GDM1 (cell line): ENCODE data around the gene PACS2.

Experiments
- DNase-seq: peaks from one replicate; lab custom pipeline; 2025; lab: John Stamatoyannopoulos, UW

Gene PACS2

GRCh38 chr14:105421723-105422615 lies 107.4 kb downstream of the PACS2 start:
- DNase-seq = no peak

GRCh38 chr14:105422695-105423487 lies 108.3 kb downstream of the PACS2 start:
- no peak for DNase-seq

GRCh38 chr14:105423488-105424195 lies 109.1 kb downstream of the PACS2 start:
- DNase-seq = no peak

DNA sequence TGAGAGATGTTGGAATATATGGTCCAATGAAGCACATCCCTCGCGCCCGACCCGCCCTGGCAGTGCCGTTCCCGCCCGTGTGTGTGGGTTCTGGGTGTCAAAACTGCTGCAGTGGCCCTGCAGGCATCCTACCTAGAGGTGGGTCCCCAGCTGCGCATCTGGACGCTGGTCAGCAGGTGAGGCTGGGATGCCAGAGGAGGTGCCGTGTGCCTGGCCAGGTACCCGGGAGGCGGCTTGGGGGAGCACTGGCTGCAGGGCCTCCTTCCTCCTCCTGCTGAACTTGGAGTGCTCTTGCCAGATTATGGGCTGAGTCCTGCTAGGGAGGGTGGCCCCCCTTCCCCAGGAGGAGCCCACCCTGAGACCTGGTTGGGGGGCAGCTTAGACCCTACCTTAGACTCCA lies 110.3 kb downstream of the PACS2 start:
- no peak for DNase-seq

DNA sequence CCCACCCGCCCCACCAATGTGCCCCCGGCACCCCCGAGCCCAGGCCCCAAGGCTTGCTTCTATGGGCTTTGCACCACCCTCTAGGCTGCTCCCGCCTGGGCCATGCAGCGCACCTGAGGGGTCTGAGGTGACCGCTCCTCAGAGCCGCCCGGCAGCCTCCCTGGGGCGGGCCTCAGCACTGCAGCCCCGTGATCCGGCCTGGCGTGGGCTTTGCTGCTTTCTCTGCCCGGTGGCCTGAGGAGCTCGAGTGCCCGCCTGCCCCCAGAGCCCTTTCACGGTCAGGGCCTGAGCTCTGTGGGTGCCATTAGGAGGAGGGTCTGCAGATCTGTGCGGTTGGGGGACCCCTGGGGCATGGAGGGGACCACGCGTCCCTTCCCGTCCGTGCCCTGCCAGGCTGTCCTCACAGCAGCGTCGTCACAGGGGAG lies 111.3 kb downstream of the PACS2 start:
- no peak for DNase-seq

GRCh38 chr14:105426416-105427130 lies 112.0 kb downstream of the PACS2 start:
- DNase-seq = no peak

DNA sequence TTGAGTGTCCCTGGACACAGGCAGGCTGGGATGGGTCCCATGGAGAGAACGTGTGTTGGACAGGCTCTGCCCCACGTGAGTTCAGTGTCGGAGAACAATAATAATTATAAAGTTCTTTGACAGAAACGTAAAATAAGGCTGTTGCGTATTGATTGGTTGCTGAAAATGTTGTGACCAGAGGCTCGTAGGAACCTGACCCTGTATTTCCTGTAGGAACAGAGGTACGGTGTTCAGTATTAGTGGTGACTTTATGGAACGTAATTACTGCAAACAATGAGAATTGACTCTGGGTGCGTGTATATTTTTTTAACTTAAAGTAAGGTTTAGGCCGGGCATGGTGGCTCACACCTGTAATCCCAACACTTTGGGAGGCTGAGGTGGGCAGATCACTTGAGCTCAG lies 112.9 kb downstream of the PACS2 start:
- DNase-seq = no peak

- DNase-seq = no peak
Observed at GRCh38 chr14:105427936-105428485, 113.5 kb downstream of the PACS2 start.

DNA sequence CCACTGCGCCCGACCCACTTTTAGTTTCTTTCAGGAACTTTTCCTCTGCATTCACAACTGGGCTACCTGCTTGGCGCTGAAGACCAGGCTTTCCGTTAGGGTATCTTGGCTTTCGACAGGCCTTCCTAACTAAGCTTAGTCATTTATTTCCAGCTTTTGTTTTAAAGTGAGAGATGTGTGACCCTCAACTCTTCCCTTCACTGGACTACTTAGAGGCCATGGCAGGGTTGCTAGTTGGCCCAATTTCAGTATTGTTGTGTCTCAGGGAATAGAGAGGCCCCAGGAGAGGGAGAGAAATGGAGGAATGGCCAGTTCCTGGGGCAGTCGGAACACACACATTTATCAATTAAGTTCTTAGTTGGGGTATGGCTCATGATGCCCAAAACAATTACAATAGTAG lies 115.5 kb downstream of the PACS2 start:
- DNase-seq = no peak

GRCh38 chr14:105430565-105430964 lies 116.0 kb downstream of the PACS2 start:
- no peak for DNase-seq

GRCh38 chr14:105431256-105431655 lies 116.7 kb downstream of the PACS2 start:
- no peak for DNase-seq

GRCh38 chr14:105432657-105433056 lies 118.1 kb downstream of the PACS2 start:
- DNase-seq = no peak

GRCh38 chr14:105433161-105433605 lies 118.6 kb downstream of the PACS2 start:
- no peak for DNase-seq

DNA sequence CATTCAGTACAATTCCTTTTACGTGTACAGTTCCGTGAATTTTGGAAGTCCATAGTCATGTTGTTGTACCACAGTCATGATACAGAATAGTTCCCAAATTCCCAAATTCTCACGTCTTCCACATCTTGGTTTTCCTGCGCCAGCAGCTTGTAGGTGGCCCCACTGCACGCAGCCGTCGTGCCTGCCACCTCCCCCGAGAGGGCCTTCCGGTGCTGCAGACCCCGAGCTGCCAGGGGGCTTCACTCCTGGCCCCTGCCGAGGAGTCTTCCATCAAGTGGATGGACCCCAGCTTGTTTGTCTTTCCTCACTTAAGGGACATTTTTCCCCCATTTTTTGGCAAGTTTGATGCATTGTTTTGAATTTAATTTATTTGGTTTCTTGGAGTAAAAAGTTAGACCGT lies 121.9 kb downstream of the PACS2 start:
- DNase-seq = no peak

DNA sequence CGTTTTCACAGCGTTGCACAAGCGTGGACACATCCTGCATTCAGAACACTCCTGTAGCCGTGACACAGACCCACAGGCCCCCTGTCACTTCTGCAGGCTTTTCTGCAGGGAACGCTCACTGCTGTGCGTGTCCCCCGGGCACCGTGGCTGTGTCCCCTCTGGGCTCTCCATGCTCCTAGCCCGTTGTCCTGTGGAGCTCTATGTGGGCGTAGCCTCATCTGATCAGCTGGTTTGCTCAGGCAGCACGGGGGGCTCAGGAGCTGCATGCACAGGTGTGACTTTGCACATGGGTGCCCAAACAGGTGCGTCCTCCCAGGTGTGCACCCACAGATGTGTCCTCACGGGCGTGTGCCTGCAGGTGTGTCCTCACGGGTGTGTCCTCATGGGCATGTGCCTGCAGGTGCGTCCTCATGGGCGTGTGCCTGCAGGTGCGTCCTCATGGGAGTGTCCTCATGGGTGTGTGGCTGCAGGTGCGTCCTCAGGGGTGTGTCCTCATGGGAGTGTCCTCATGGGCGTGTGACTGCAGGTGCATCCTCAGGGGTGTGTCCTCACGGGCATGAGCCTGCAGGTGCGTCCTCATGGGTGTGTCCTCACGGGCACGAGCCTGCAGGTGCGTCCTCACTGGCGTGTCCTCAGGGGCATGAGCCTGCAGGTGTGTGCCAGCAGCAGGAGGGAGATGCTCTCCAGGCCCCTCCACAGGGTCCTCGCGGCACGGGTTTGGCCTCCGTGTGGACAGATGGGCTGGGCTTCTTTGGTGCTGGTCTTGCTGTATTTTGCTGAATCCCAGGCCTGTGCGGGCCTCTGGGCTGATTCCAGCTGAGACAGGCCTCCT lies 122.6 kb downstream of the PACS2 start:
- DNase-seq = no peak

- DNase-seq = no peak
Observed at GRCh38 chr14:105437723-105438500, 123.4 kb downstream of the PACS2 start.

GRCh38 chr14:105439179-105439578 lies 124.6 kb downstream of the PACS2 start:
- no peak for DNase-seq

GRCh38 chr14:105439710-105440553 lies 125.4 kb downstream of the PACS2 start:
- no peak for DNase-seq

- DNase-seq = no peak
Observed at GRCh38 chr14:105440554-105440900, 126.0 kb downstream of the PACS2 start.
